ENCODE results near the gene TIAM2. TPM values are rescaled to one million over a fixed set of nuclear protein-coding genes. Genes with fewer than 3 reads are reported as not detected.

TIAM2 gene
- total and polyA plus RNA-seq, 10 of the 15 experiments (the other 5 are each of a cell fraction or from before 2014, with no cell fraction given) = 1.1 to 10.5 (median 2.3) TPM

DNA sequence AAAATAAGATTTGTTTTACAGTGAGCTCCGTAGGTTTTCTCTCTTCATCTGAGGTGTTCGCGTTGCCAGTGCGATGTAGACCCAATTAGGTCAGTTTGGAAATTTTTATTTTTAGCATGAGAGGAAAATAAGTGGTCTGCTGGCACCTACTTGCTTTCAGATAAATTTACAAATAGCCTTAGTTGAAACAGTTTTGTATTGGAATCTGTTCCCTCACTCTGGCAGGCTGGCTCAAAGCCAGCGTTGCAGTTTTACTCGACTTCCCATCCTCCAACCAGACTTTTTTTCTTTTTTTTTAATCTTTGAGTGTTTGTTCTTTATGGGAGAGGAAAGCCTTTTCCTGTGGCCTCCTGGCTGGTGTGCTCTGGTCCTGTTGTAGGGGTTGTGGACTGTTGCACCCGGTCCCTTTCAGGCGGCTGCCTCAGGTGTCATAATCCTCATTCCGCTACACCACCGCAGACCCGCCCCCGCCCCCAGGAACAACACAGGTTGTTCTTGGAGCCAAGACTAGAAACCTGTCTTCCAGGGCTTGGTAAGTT, 46.7 kb downstream of the TIAM2 start:
- FAIRE-seq = no peak

More for the DNA sequence above, 46.7 kb downstream of the TIAM2 start:
- POLR2A ChIA-PET = no interaction called here
- BruUV-seq (replicated peaks) = no TSS peak
- intact Hi-C loops (cut with micrococcal nuclease; ENCODE audit: unreplicated experiment) = no loop called here
- DNase-seq (ENCODE audit: low read depth, low spot score) (no peak), ATAC-seq (no peak)
- no peak overlapping the region for H3K4me3 ChIP-seq
- H3K4me1 ChIP-seq (ENCODE audit: control insufficient read depth, insufficient read depth, low read length) = no peaks in the 10 kb centered on the region
- 66% methylated on average over 12 of the region's 12 CpGs for WGBS (ENCODE audit: insufficient coverage, insufficient replicate concordance, low lambda C conversion rate, missing lambda C conversion rate)
- no peaks in the 10 kb centered on the region for H4K20me1 ChIP-seq (ENCODE audit: control insufficient read depth, insufficient read depth)
- no peaks in the 10 kb centered on the region for H3K9me3 ChIP-seq (replicated peaks; ENCODE audit: control insufficient read depth, insufficient read depth, low read length)
- CTCF ChIA-PET = no interaction called here
- no peak overlapping the region for H3K27ac ChIP-seq (ENCODE audit: control insufficient read depth, insufficient read depth)
- no peaks in the 10 kb centered on the region for H3K36me3 ChIP-seq (ENCODE audit: control insufficient read depth in 2 of 2, insufficient read depth in 2 of 2, low read length in 1 of 2)
- TF ChIP-seq NR2C2 (IDR thresholded peaks at IDR 0.05; ENCODE audit: borderline replicate concordance, control insufficient read depth, insufficient read length, low read depth) = no peak
- TF ChIP-seq, protein P1, sequence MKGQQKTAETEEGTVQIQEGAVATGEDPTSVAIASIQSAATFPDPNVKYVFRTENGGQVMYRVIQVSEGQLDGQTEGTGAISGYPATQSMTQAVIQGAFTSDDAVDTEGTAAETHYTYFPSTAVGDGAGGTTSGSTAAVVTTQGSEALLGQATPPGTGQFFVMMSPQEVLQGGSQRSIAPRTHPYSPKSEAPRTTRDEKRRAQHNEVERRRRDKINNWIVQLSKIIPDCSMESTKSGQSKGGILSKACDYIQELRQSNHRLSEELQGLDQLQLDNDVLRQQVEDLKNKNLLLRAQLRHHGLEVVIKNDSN (IDR thresholded peaks at IDR 0.05; ENCODE audit: borderline replicate concordance, extremely low read length, insufficient read depth, low read depth, low read length) = no peak
- no peak for TF ChIP-seq WRNIP1 (IDR thresholded peaks at IDR 0.05; ENCODE audit: borderline replicate concordance, low read depth, low read length)
- TF ChIP-seq, protein P2, sequence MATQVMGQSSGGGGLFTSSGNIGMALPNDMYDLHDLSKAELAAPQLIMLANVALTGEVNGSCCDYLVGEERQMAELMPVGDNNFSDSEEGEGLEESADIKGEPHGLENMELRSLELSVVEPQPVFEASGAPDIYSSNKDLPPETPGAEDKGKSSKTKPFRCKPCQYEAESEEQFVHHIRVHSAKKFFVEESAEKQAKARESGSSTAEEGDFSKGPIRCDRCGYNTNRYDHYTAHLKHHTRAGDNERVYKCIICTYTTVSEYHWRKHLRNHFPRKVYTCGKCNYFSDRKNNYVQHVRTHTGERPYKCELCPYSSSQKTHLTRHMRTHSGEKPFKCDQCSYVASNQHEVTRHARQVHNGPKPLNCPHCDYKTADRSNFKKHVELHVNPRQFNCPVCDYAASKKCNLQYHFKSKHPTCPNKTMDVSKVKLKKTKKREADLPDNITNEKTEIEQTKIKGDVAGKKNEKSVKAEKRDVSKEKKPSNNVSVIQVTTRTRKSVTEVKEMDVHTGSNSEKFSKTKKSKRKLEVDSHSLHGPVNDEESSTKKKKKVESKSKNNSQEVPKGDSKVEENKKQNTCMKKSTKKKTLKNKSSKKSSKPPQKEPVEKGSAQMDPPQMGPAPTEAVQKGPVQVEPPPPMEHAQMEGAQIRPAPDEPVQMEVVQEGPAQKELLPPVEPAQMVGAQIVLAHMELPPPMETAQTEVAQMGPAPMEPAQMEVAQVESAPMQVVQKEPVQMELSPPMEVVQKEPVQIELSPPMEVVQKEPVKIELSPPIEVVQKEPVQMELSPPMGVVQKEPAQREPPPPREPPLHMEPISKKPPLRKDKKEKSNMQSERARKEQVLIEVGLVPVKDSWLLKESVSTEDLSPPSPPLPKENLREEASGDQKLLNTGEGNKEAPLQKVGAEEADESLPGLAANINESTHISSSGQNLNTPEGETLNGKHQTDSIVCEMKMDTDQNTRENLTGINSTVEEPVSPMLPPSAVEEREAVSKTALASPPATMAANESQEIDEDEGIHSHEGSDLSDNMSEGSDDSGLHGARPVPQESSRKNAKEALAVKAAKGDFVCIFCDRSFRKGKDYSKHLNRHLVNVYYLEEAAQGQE (IDR thresholded peaks at IDR 0.05; ENCODE audit: low read depth, low read length) = no peak
- TF ChIP-seq MEF2A (IDR thresholded peaks at IDR 0.05; ENCODE audit: insufficient read depth, low read depth, low read length) = no peak
- TF ChIP-seq ESRRA (IDR thresholded peaks at IDR 0.05; ENCODE audit: low read length) = no peak
- no peak for TF ChIP-seq POLR2AphosphoS2 (IDR thresholded peaks at IDR 0.05; ENCODE audit: low read depth, low read length)
- RAD21 ChIA-PET (ENCODE audit: unreplicated experiment) = no interaction called here
- SMC1A ChIA-PET (ENCODE audit: uncharacterized antibody, unreplicated experiment) = no interaction called here
- no peak overlapping the region for H2AFZ ChIP-seq (ENCODE audit: control insufficient read depth, low read depth, low read length)
- H3K79me2 ChIP-seq (ENCODE audit: control insufficient read depth, insufficient read depth, low read length) = no peaks in the 10 kb centered on the region
- H3K4me2 ChIP-seq (ENCODE audit: control insufficient read depth, insufficient read depth) = no peak overlapping the region
- in situ Hi-C loops (cut with MboI) = no loop called here
- no peak overlapping the region for H3K9ac ChIP-seq (ENCODE audit: control insufficient read depth, insufficient read depth, low read length)
- no peaks in the 10 kb centered on the region; a peak in 1 of 4 replicates for H3K27me3 ChIP-seq (replicated peaks in 1 of 2; ENCODE audit: control insufficient read depth in 2 of 2, insufficient read depth in 2 of 2, low read length in 1 of 2)

Data from GM12878 (cell line).